ENCODE data around the gene KCNJ4.

GRCh38 chr22:38474003-38474607 lies 19.1 kb upstream of the KCNJ4 start:
- no peak for TF ChIP-seq GLIS3 (CRISPR knock-in tag; IDR thresholded peaks at IDR 0.05)
- no peak for TF ChIP-seq CREB5 (CRISPR knock-in tag; IDR thresholded peaks at IDR 0.05; ENCODE audit: low read depth)
- TF ChIP-seq PATZ1 (CRISPR knock-in tag; IDR thresholded peaks at IDR 0.05; ENCODE audit: borderline replicate concordance), result no peak
- TF ChIP-seq ZNF565 (CRISPR knock-in tag; conservative IDR thresholded peaks at IDR 0.05; ENCODE audit: low read depth), result no peak
- TF ChIP-seq ARNTL (CRISPR knock-in tag; IDR thresholded peaks at IDR 0.05; ENCODE audit: borderline replicate concordance, low read depth), result no peak
- no peak for TF ChIP-seq RARB (CRISPR knock-in tag; IDR thresholded peaks at IDR 0.05)
- no peak for TF ChIP-seq ZC3H10 (CRISPR knock-in tag; IDR thresholded peaks at IDR 0.05)
- no peak for TF ChIP-seq ZNF70 (CRISPR knock-in tag; IDR thresholded peaks at IDR 0.05)
- TF ChIP-seq ESRRG (CRISPR knock-in tag; IDR thresholded peaks at IDR 0.05), result no peak
- TF ChIP-seq TCF4 (CRISPR knock-in tag; IDR thresholded peaks at IDR 0.05; ENCODE audit: borderline replicate concordance), result no peak
- TF ChIP-seq PPARA (CRISPR knock-in tag; IDR thresholded peaks at IDR 0.05; ENCODE audit: borderline replicate concordance), result no peak
- no peak for TF ChIP-seq ZFP3 (CRISPR knock-in tag; IDR thresholded peaks at IDR 0.05)
- no peak for TF ChIP-seq TSHZ2 (CRISPR knock-in tag; IDR thresholded peaks at IDR 0.05)
- TF ChIP-seq ZFP30 (CRISPR knock-in tag; IDR thresholded peaks at IDR 0.05), result no peak
